AG09309 (cell line): ENCODE data around the gene INHBA.

Experiments used
- DNase-seq: peaks from one replicate; pipeline ENCODE4 v3.0.0-alpha.2; 2010; ENCODE audit warnings: low read depth
- H3K4me3 ChIP-seq: 2 replicates; pipeline ENCODE4 v1.5.1; 2011; ENCODE audit warnings: mild to moderate bottlenecking, low read depth, low read length, moderate library complexity; ENCODE audit not compliant: control insufficient read depth
- TF ChIP-seq, protein P1 (sequence below): IDR thresholded peaks from 2 replicates; pipeline ENCODE4 v1.5.1; 2011; ENCODE audit warnings: mild to moderate bottlenecking, low read depth, low read length, inconsistent platforms; ENCODE audit not compliant: insufficient read depth, control insufficient read depth; ENCODE audit errors: missing control alignments

INHBA gene

DNA sequence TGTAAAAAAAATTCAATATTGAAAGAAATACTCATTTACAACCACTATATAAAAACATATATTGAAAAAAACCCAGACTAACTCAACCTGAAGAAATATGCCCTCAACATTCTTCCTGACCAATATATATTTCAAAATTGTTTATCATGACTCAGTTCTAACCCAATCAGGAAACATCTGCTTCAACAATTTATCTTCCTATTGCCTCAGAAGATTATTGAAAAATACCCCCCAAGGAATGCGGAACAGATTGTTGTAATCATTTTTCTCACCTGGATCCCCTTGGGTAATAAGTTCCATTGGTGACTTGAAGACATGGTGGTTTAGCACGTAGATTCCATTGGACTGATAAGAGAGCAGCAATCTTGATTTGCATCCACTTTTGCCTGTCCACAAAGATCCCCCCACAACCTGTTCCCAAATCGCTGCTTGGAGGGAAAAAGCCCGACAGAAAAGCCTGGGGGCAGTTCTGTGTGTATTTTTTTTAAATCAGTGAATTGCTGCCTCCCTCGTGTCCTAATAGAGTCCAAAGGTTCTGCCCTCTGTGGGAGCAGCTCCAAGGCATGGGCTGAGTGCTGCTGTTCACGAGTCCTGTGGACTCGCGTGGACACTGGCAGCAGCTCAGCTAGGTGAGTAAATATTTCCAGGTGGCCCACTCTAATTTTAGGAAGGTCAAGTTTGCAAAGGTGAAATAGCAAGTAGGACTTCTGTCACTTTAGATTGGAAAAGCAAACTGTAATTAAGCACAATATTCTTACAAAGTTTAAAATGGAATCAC lies 5.9 kb upstream of the INHBA start:
- no peak for DNase-seq
- no peak overlapping the region for H3K4me3 ChIP-seq
- TF ChIP-seq, protein P1, sequence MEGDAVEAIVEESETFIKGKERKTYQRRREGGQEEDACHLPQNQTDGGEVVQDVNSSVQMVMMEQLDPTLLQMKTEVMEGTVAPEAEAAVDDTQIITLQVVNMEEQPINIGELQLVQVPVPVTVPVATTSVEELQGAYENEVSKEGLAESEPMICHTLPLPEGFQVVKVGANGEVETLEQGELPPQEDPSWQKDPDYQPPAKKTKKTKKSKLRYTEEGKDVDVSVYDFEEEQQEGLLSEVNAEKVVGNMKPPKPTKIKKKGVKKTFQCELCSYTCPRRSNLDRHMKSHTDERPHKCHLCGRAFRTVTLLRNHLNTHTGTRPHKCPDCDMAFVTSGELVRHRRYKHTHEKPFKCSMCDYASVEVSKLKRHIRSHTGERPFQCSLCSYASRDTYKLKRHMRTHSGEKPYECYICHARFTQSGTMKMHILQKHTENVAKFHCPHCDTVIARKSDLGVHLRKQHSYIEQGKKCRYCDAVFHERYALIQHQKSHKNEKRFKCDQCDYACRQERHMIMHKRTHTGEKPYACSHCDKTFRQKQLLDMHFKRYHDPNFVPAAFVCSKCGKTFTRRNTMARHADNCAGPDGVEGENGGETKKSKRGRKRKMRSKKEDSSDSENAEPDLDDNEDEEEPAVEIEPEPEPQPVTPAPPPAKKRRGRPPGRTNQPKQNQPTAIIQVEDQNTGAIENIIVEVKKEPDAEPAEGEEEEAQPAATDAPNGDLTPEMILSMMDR = no peak

DNA sequence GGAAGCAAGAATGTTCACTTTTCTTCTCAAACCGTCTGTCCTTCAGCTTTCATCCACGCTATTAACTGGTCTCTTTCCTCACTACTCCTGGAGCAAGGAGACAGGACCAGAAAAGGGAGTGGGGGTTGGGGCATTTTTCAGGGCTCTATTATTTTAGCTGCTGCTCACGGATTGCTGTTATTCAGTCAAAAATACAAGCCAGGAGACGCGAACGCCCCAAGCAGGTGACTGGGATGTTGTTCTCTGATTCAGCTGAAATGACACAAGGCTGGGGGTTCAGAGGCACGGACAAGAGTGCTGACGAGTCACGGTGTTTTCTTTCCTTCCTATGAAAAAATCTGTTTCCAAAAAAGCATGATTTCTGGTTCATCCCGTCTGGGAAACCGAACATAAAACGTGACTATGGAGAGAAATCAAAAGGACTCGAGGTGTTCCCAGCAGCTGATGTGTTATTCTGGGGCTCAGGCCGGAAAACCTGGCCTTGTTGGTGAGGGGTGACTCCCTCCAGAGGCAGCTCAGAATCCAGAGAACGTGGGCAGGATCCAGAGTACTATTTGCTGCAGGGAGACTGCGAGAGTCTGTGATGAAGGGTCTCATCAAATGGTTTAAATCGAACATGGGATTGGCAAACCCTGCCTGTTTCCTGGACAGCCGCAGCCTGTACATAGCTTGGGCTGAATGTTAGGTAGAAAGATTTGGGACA lies 3.5 kb upstream of the INHBA start:
- TF ChIP-seq, protein P1 = no peak
- DNase-seq = no peak
- peak overlapping the region; percentile 56 for H3K4me3 ChIP-seq

DNA sequence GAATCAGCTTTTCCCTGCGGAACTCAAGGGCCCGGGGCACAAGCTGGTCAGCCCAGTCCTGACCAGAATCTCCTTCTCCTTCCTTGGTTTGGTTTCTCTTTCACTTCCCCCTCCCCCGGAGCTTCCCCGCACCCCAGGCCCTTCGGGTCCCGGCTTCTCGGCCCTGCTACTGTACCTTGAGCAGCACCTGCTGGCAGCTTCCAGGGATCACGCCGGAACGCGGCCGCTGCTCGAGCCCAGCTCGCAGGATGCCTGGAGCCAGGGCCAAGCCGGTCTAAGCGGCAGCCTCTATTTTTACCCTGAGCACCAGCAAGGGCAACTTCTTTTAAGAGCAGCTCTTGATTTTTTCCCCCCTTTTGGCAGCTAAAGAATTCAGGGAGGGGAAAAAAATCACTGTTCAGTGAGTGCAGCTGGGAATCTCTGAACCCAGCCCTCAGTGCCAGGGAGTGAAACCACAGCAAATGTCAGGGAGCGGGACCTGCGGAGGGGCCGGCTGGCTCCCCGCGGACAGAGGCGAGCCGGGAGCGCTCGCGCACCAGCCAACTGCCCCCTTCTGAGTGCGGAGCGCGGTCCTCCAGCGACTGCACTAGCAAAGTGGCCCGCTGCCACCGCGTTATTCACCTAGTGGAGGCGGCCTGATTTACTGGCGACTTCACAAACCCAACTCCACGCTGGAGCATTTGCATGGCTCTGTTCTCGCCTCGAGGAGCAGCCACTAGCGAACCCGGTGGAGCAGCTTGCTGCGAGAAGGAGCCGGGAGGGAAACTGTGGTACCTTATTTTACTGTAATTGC lies 2.4 kb upstream of the INHBA start:
- TF ChIP-seq, protein P1 = peak; percentile 91
- peak; percentile 80 for DNase-seq
- peak overlapping the region; percentile 56 for H3K4me3 ChIP-seq

DNA sequence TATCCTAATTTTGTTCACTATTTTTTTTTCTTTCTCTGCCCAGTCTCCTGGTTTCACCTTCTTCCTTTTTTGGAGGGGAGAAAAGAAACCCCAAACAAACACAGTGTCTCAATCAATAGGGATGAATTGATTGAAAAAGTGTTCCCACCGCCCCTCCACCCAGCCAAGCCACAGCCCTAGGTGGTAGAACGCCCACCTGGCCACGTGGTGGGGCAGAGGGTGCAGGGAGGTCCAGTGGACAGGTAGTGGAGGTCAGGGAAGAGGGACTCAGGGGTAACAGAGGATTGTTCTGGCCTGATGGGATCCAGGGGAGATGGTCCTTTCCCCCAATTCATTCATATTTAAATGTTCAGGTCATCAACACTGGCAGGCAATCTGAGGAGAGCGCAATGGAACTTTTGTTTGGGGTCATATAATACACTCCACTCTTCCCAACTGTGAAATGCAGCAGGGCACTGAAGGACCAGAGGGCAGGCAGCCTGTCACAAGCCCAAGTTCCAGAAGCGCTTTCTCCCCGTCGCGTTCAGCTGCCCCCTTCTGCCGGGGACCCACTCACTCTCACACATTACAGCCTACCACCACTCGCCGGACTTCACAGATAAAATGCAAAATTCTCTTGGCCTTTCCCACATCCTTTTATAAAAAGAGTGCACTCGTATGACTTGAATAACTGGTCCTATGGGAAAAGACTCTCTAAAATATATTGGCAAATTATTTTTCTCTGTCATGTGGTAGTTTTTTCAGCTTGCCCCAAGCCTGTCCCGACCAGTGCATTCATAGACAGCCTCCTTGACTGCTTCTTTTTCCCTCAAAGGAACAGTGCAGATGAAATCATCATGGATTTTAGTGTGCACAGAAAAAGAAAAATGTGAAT lies 1.6 kb downstream of the INHBA start:
- TF ChIP-seq, protein P1 = no peak
- peak overlapping the region; percentile 60 for H3K4me3 ChIP-seq
- no peak for DNase-seq

DNA sequence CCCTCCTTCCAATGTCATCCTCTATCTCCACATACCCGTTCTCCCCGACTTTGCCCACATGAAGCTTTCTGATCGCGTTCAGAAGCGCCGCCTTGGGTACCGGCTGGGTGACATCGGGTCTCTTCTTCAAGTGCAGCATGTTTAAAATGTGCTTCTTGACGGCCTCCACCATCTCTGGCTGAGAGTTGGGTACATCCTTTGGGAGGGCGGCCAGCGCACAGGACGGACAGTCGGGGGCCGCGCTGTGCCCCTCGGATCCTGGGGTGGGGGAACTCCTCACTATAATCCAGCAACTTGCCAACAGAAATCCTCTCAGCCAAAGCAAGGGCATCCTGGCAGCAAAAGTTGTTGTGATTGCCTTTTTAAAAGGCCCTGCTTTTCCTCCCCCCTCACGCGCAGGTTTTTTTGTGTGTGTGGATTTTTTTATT lies 2.8 kb downstream of the INHBA start:
- no peak for DNase-seq

More for the DNA sequence above, 2.8 kb downstream of the INHBA start:
- peak overlapping the region; percentile 60 for H3K4me3 ChIP-seq
- TF ChIP-seq, protein P1 = no peak
